Measurements from ENCODE around the gene RAP1GAP. TPM values are rescaled to one million over a fixed set of nuclear protein-coding genes. Genes with fewer than 3 reads are reported as not detected.

RAP1GAP gene
- total RNA-seq, 1 donor from 2014 or later = 2.6 TPM

DNA sequence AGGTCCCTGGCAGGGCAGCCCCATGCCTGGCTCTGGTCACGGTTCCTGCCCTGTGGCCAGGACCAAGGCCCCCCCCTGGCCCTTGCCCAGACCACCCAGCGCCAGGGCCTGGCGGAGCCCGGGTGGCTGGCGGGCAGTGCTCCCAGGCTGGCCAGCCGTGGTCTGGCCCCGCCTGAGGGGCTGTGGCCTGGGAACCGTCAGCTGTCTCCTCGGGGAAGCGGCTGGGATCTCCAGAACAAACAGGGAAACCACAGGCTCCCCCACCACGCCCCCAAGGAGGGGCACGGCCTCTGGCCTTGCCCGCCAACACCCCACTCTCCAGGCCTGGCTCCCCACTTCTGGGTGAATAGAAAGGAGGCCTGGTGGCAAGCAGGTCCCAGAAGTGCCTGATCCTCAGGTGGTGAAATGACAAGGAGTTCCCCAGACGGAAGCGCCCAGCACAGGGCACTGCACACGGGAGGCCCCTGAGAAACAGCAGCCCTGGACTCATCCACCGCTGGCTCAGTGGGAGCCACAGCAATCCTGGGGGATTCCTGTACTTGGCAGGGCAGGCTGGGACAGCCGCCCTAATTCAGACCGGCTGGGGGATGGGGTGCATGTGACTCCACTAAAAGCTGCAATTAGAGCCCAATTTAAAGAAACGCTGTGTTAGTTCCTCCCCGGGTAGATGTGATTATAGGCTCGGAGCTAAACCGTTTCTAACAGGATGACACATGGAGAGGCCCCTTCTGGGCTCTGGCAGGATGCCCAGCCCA, 78.9 kb downstream of the RAP1GAP start:
- TF ChIP-seq EZH2 (IDR thresholded peaks at IDR 0.05) = no peak
- no peak for TF ChIP-seq EZH2phosphoT487 (IDR thresholded peaks at IDR 0.05)
- TF ChIP-seq, protein P1, sequence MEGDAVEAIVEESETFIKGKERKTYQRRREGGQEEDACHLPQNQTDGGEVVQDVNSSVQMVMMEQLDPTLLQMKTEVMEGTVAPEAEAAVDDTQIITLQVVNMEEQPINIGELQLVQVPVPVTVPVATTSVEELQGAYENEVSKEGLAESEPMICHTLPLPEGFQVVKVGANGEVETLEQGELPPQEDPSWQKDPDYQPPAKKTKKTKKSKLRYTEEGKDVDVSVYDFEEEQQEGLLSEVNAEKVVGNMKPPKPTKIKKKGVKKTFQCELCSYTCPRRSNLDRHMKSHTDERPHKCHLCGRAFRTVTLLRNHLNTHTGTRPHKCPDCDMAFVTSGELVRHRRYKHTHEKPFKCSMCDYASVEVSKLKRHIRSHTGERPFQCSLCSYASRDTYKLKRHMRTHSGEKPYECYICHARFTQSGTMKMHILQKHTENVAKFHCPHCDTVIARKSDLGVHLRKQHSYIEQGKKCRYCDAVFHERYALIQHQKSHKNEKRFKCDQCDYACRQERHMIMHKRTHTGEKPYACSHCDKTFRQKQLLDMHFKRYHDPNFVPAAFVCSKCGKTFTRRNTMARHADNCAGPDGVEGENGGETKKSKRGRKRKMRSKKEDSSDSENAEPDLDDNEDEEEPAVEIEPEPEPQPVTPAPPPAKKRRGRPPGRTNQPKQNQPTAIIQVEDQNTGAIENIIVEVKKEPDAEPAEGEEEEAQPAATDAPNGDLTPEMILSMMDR (IDR thresholded peaks at IDR 0.05) = no peak
- H3F3A ChIP-seq (ENCODE audit: low read depth) = peaks cover 15% of the 10 kb centered on the region
- H3K4me3 Mint-ChIP-seq = no peak overlapping the region
- DNase-seq (ENCODE audit: low spot score) = no peak
- no peaks in the 10 kb centered on the region for H3K79me2 ChIP-seq (ENCODE audit: low read depth)
- peaks cover 18% of the 10 kb centered on the region for H4K20me1 ChIP-seq (ENCODE audit: low read depth)
- peak overlapping the region; percentile 19 for H3K4me2 ChIP-seq
- H3K4me1 Mint-ChIP-seq = peaks cover 34% of the 10 kb centered on the region
- H2AFZ ChIP-seq (replicated peaks) = no peak overlapping the region
- H3K36me3 ChIP-seq = no peaks in the 10 kb centered on the region
- no peak overlapping the region for H3K27ac ChIP-seq
- H3K9me3 Mint-ChIP-seq = no peaks in the 10 kb centered on the region
- H3K9me3 ChIP-seq (ENCODE audit: low read depth) = no peaks in the 10 kb centered on the region
- H3K27me3 Mint-ChIP-seq (ENCODE audit: insufficient read depth, low read depth) = peaks cover 18% of the 10 kb centered on the region
- H3K27me3 ChIP-seq = peaks cover 28% of the 10 kb centered on the region
- no peaks in the 10 kb centered on the region for H3K36me3 Mint-ChIP-seq
- H3K27ac Mint-ChIP-seq = no peak overlapping the region
- no peak overlapping the region for H3K9ac ChIP-seq
- H3K4me3 ChIP-seq = no peak overlapping the region
- peaks cover 28% of the 10 kb centered on the region for H3K4me1 ChIP-seq

DNA sequence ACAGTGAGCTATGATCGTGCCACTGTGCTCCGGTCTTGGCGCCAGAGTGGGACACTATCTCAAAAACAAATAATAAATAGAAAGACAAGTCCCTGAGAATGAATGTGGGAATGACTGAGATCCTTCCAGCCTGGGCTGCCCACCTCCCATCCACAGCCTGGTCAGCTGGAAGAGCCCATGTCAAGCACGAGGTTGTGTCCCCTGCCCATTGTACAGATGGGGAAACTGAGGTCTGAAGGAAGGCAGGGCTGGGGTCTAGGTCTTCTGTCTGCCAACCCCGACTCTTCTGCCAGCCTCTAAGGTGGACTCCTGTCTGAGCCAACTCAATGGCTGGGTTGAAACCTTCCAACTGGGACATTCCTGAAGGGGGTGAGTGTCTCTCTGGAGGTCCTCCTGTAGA, 79.5 kb downstream of the RAP1GAP start:
- no peak for TF ChIP-seq EZH2 (IDR thresholded peaks at IDR 0.05)
- TF ChIP-seq EZH2phosphoT487 (IDR thresholded peaks at IDR 0.05) = no peak
- TF ChIP-seq, protein P1 (IDR thresholded peaks at IDR 0.05) = no peak
- H3K36me3 ChIP-seq = no peaks in the 10 kb centered on the region

DNA sequence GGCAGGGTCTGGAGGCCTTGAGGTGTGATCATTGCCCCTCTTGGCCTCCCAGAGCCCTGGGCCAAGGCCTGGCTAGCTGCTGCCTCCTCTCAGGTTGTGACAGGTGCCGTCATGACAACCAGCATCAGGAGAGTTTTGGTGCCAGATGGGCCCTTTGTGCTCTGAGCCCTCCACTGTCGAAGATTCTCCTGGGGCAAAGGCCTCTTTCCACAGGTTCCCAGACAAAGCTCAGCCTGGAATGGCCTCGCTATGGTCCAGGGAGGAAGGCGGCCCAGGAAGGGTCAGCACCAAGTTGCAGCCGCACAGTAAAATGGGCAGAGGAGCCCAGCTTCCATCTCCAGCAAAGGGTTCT, 81.6 kb downstream of the RAP1GAP start:
- no peak for DNase-seq (ENCODE audit: low spot score)
- Histone ChIP-seq H3K4me3 (no peak overlapping the region), H3K36me3 (no peaks in the 10 kb centered on the region), H2AFZ (replicated peaks) (no peak overlapping the region), H3K4me1 (peaks cover 28% of the 10 kb centered on the region), H3K9me3 (ENCODE audit: low read depth) (no peaks in the 10 kb centered on the region), H4K20me1 (ENCODE audit: low read depth) (peaks cover 16% of the 10 kb centered on the region), H3K79me2 (ENCODE audit: low read depth) (no peaks in the 10 kb centered on the region), H3K27me3 (peaks cover 43% of the 10 kb centered on the region), H3K9ac (no peak overlapping the region), H3F3A (ENCODE audit: low read depth) (peaks cover 15% of the 10 kb centered on the region), H3K4me2 (no peak overlapping the region), H3K27ac (no peak overlapping the region)
- H3K27me3 Mint-ChIP-seq (ENCODE audit: insufficient read depth, low read depth) = peaks cover 24% of the 10 kb centered on the region
- H3K9me3 Mint-ChIP-seq = no peaks in the 10 kb centered on the region
- H3K36me3 Mint-ChIP-seq = no peaks in the 10 kb centered on the region
- peaks cover 41% of the 10 kb centered on the region for H3K4me1 Mint-ChIP-seq
- H3K4me3 Mint-ChIP-seq = no peak overlapping the region
- TF ChIP-seq EZH2phosphoT487 (IDR thresholded peaks at IDR 0.05) = no peak
- TF ChIP-seq EZH2 (IDR thresholded peaks at IDR 0.05) = no peak
- no peak overlapping the region for H3K27ac Mint-ChIP-seq

More for the DNA sequence above, 79.5 kb downstream of the RAP1GAP start:
- Mint-ChIP-seq H3K27me3 (ENCODE audit: insufficient read depth, low read depth) (peaks cover 22% of the 10 kb centered on the region), H3K27ac (no peak overlapping the region), H3K9me3 (no peaks in the 10 kb centered on the region), H3K4me3 (no peak overlapping the region), H3K4me1 (peaks cover 38% of the 10 kb centered on the region), H3K36me3 (no peaks in the 10 kb centered on the region)
- Histone ChIP-seq H3K9ac (no peak overlapping the region), H3K27me3 (peaks cover 28% of the 10 kb centered on the region), H3K4me2 (no peak overlapping the region), H3K4me1 (peaks cover 28% of the 10 kb centered on the region), H3K9me3 (ENCODE audit: low read depth) (no peaks in the 10 kb centered on the region), H3K79me2 (ENCODE audit: low read depth) (no peaks in the 10 kb centered on the region), H3F3A (ENCODE audit: low read depth) (peaks cover 15% of the 10 kb centered on the region), H2AFZ (replicated peaks) (no peak overlapping the region), H4K20me1 (ENCODE audit: low read depth) (peaks cover 16% of the 10 kb centered on the region), H3K27ac (no peak overlapping the region), H3K4me3 (no peak overlapping the region)
- DNase-seq (ENCODE audit: low spot score) = no peak
